A549 (cell line): ENCODE results near the gene SCN1A.

Experiments used
- BHLHE40 ChIP-seq: IDR thresholded peaks from 2 replicates; pipeline ENCODE4 v1.6.1; 2012; ENCODE audit warnings: low read depth, low read length, inconsistent platforms
- HDAC2 ChIP-seq: fragments of 200-600 bp; sonication (generic); IDR thresholded peaks from 2 replicates; pipeline ENCODE4 v1.6.1; 2016
- MYC ChIP-seq: IDR thresholded peaks from 2 replicates; pipeline ENCODE4 v1.6.1; 2012; ENCODE audit warnings: mild to moderate bottlenecking, inconsistent platforms, low read length, improper control_type of control experiment, borderline replicate concordance
- POLR2A ChIP-seq: IDR thresholded peaks from 2 replicates; pipeline ENCODE4 v1.6.1; 2012; ENCODE audit warnings: mild to moderate bottlenecking, low read length
- RCOR1 ChIP-seq: fragments of 150-350 bp; IDR thresholded peaks from 2 replicates; pipeline ENCODE4 v1.6.1; 2014; ENCODE audit warnings: antibody characterized with exemption, low read length, low read depth
- TF ChIP-seq, protein P1 (sequence below): fragments of >200 bp; sonication (Bioruptor Twin); formaldehyde crosslinking; IDR thresholded peaks from 3 replicates; pipeline ENCODE4 v1.5.1; 2016

DNA sequence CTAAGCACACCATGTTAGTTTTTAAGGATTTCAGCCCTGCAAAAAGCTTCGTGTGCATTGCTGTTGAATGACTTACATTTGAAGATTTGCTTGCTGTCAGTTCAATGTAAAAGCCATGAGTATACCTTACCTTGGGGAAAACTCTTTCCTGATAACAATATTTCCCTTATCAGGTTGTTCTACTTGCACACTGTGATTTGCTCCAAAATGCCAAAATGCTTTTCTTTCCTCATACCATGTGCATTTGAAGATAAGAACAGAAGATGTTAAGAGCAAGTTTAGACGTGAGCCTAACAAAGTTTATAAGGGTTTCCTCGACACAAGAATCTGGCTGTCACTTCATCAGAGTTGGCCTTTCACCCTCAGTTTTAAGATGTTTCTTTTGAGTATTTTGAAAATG is 57.6 kb downstream of the SCN1A start:
- TF ChIP-seq, protein P1, sequence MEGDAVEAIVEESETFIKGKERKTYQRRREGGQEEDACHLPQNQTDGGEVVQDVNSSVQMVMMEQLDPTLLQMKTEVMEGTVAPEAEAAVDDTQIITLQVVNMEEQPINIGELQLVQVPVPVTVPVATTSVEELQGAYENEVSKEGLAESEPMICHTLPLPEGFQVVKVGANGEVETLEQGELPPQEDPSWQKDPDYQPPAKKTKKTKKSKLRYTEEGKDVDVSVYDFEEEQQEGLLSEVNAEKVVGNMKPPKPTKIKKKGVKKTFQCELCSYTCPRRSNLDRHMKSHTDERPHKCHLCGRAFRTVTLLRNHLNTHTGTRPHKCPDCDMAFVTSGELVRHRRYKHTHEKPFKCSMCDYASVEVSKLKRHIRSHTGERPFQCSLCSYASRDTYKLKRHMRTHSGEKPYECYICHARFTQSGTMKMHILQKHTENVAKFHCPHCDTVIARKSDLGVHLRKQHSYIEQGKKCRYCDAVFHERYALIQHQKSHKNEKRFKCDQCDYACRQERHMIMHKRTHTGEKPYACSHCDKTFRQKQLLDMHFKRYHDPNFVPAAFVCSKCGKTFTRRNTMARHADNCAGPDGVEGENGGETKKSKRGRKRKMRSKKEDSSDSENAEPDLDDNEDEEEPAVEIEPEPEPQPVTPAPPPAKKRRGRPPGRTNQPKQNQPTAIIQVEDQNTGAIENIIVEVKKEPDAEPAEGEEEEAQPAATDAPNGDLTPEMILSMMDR = no peak
- TF ChIP-seq POLR2A (no peak), HDAC2 (no peak), RCOR1 (no peak), BHLHE40 (no peak), MYC (no peak)
